MM.1S (cell line): ENCODE measurements around the gene AGAP1.

ENCODE experiments used
- CTCF ChIP-seq: fragments of 300-600 bp; sonication (generic); IDR thresholded peaks from 2 replicates; pipeline ENCODE4 v1.5.1; 2016; ENCODE audit warnings: antibody characterized with exemption, low read length, mixed read lengths
- EZH2phosphoT487 ChIP-seq: fragments of 300-600 bp; sonication (generic); IDR thresholded peaks from 2 replicates; pipeline ENCODE4 v1.6.1; 2018; ENCODE audit warnings: antibody characterized with exemption, low read length

GRCh38 chr2:235931676-235932075 lies 437.8 kb downstream of the AGAP1 start:
- no peak for TF ChIP-seq CTCF
- no peak for TF ChIP-seq EZH2phosphoT487
